NCI-H146 (cell line): ENCODE measurements around the gene JMJD6.
A peak's percentile ranks its signal among the peaks of the same experiment; 100 is the strongest.
"Not testable (repeated sequence)": the region's sequence is repeated elsewhere in the genome, so short reads cannot be mapped to it uniquely, and the experiment has no call there.

ENCODE experiments used
- DNase-seq: peaks from one replicate; lab custom pipeline; 2025; lab: John Stamatoyannopoulos, UW

The JMJD6 gene

DNA sequence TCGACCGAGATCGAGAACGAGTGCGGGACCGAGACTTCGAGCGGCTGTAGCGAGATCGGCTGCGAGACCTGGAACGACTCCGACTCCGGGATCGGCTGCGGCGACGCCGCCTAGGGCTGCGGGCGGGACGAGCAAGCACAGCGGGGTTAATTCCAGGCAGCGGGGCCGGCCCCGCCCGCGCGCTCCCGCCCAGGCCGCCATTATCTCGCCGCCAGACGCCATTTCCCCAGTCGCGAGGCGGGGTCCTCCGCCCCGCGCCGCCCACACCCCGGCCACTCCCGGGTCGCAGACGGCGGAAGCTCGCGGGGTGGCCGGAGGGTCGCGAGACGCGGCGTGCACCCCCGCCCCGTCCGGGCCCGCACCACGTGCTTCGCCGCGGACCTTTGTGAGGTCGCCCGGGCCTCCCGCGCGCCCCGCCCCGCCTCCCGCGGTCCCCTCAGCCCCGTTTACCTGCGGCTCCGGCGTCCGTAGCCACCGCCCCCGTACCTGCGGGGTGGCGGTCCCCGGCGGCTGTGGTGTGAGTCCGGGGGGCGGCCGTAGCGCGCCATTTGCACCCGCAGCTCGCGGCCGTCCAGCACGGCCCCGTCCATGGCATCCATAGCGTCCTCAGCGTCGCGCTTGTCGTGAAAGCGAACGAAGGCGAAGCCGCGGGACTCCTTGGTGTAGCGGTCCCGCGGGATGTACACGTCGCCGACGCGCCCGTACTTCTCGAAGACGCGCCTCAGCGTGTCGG, 10.1 kb upstream of the JMJD6 start:
- peak; percentile 67 for DNase-seq

DNA sequence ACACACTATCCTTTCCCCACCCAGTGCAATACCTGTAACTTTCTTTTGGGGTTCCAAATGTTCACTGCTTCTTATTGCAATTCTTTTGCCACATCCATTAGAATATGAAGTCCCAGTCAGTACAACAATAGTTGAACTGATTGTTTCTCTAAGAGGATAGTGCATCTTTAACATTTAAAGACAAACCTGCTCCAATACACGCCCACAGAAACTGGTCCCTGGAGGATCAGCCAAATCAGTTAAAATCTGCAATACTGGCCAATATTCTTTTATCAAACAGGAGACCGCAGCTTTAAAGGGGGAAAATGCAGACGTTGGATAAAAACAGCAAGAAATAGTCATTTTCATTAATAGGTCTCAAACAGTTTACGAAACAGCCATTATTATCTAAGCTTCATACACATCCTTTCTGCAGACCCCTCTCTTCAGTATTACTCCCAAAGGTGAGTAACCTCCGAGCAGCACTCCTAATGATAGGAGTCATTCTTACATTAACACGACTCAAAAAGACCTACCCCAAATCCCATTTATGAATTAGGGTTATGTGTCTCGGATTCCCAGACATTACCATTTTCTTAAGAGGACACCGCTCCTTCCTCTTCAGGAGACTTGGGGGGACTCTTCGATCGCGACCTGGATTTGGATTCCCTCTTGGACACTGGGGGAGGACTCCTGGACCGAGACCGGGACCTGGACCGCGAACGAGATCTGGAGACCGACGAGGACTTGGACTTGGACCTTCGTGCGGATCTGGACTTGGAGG, 9.4 kb upstream of the JMJD6 start:
- no peak for DNase-seq

DNA sequence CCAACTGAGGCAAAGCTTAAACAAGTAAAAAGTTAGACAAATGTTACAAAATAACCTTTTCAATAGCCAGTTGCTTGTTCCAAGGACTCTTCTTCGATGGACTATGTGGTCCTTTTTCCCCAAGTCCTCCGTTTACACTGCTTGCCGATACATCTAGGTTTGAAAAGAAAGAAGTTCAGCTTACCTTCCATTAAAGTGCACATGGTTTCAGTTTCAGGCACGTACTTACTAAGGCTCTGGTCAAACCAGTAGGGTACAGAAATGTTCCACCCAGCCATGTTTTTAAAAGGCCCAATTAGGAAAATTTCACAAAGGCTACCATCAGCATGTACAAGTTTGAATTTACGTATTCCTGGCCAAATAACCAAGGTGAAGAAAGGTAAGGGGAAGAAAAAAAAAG, 8.6 kb upstream of the JMJD6 start:
- DNase-seq = peak; percentile 19

DNA sequence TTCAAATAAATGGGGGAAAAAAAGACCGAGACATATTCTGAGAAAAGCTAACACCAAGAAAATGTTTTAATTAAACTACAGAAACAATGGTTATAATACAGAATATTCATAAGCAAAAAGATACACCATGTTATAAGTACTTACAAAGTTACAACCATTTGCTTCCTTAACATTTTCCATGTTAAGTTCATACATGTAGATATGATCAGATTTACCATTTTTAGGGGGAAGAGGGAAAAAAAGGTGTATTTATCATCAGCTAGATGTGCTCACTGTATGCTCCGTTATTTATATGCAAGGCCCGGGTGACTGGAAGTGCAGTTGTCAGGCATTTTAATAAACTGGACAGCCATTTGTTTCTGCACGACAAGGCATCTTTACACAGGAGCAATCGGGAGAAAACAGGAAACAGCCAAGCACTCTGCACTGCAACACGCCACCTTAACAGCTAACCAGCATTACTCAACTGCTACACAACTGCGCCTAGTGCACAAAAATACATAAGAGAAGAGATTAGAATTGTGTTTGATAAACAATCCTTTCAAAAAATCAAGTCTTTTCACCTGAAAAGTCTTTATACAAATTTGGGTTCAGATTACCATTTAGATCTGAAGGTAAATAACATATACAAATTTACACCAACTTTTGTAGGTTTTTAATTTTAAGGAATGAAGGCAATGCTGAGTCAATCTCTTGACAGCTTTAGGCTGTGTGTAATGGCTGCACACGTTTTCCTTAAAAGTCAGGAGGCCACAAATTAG, 7.9 kb upstream of the JMJD6 start:
- peak; percentile 8 for DNase-seq

DNA sequence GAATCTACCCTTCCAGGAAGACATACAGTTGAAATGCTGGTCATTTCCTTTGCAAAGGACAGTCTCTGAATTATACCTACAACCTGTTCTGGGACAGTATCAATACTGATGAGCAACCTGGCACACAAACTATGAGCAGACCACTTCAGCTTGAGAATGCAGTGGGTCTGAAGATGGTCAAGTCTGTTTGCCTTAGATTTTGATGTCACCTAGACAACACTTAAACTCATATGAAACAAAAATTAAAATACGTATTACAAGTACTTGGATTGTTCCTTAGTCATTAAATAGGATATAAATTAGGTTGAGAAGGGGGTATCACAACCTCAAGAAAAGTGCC, 7.2 kb upstream of the JMJD6 start:
- no peak for DNase-seq

DNA sequence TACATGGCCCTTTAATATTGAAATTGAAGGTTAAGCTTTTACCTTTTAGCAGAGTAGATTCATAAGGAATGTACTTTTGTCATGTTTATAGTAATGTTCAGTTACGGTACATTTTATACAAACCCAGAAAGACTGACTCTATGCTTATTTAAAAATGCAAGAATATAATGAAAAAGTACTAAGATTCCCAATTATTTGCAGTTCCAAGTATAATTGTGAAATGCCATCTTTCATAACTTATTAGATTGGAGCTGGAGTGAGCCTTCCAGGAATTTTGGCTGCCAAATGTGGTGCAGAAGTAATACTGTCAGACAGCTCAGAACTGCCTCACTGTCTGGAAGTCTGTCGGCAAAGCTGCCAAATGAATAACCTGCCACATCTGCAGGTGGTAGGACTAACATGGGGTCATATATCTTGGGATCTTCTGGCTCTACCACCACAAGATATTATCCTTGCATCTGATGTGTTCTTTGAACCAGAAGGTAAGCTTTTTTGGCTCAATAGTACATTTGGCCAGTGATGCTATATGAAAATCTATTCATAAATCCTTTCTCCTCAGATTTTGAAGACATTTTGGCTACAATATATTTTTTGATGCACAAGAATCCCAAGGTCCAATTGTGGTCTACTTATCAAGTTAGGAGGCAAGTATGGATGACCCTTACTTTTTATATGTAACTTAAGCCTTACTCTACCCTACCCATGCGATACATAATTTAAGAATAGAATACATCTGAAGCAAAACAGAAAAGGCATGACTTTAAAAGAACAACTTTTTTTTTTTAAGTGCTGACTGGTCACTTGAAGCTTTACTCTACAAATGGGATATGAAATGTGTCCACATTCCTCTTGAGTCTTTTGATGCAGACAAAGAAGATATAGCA, 6.6 kb upstream of the JMJD6 start:
- DNase-seq = no peak

DNA sequence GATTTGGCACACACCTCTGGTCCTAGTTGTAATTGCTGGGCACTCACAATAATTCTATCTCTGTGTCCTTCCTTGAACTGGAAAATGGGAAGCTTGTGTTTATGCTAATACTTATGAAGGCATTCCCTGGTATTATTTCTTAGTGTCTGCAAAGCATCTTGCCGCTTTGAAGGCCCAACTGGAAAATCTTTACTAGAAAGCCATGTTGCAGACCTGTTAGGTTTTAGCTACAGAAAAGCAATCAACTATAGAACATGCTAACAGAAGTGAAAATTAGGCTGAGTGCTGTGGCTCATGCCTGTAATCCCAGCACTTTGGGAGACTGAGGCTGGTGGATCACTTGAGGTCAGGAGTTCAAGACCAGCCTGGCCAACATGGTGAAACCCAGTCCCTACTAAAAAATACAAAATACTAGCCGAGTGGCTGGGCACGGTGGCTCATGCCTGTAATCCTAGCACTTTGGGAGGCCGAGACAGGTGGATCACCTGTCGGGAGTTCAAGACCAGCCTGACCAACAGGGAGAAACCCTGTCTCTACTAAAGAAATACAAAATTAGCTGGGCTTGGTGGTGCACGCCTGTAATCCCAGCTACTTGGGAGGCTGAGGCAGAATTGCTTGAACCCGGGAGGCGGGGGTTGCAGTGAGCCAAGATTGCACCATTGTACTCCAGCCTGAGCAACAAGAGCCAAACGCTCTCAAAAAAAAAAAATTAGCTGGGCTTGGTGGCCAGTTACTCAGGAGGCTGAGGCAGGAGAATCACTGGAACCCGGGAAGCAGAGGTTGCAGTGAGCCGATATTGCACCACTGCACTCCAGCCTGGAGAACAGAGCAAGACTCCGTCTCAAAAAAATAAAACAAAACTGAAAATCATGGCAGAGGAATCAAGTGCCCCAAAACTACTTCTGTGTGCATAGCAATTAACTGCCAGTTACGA, 5.7 kb upstream of the JMJD6 start:
- not testable (repeated sequence) for DNase-seq

DNA sequence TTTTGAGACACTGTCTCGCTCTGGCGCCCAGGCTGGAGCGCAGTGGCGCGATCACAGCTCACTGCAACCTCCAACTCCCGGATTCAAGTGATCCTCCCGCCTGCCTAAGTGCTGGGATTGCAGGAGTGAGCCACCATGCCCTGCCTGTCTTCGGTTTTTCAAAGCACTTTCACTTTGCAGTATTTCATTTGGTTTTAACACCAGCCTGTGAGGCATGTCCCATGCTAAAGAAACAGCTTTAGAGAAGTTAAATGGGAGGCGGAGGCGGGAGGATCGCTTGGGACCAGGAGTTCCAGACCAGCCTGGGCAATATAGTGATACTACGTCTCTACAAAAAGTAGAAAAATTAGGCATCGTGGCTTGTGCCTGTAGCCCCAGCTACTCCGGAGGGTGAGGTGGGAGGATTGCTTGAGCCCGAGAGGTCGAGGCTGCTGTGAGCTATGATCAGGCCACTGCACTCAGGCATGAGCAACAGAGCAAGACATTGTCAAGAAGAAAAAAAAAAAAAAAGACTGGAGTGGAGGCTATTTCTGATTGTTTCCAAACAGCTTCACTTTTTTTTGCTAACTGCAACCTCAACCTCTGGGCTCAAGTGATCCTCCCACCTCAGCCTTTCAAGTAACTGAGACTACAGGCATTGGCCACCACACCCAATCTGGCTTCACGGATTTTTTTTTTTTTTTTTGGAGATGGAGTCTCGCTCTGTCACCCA, 1.5 kb upstream of the JMJD6 start:
- DNase-seq = no peak

DNA sequence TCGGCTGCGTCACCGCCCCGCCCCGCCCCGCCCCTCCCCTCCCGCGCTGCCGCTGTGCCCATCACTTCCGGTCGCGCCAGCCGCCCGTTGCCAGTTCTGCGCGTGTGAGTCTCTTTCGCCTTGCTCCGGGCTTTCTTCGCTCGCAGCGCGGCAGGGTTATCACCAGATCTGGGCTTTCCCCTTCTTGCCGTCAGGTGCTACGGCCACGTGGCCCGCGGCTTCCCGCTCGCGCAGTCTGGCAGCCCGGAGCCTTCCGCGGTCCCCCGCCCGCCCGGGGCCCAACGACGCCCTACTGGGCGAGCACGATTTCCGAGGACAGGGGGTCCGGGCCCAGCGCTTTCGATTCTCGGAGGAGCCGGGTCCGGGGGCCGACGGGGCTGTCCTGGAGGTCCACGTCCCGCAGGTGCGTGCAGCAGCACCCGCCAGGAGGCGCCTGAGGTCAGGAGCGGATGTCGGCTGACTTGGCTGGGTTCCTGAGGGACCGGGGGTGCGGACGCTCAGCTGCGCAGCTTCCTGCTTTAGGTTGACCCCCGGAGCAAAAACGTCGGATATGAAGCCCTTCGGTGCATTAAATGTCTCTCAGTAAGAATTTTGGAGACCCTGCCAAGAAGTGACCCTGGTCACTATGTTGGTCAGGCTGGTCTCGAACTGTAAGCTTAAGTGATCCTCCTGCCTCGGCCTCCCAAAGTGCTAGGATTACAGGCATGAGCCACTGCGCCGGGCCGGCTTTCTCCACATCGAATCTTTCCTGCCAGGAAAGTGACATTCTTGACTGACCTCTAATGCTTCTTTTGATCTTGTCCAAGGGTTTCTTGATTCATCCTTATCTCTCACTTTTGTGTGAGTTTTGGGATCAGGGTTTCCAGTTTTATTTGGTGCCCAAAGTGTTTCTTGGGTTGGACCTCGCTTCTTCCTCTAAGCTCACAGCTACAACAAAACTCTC, 641 bp upstream of the JMJD6 start, which contains the start of gene METTL23:
Gene METTL23 (plus strand): TSS at position 64 of the 943 bp plus-strand sequence. CDS start 2,872 bp downstream, outside the sequence.
- DNase-seq = peak; percentile 72

DNA sequence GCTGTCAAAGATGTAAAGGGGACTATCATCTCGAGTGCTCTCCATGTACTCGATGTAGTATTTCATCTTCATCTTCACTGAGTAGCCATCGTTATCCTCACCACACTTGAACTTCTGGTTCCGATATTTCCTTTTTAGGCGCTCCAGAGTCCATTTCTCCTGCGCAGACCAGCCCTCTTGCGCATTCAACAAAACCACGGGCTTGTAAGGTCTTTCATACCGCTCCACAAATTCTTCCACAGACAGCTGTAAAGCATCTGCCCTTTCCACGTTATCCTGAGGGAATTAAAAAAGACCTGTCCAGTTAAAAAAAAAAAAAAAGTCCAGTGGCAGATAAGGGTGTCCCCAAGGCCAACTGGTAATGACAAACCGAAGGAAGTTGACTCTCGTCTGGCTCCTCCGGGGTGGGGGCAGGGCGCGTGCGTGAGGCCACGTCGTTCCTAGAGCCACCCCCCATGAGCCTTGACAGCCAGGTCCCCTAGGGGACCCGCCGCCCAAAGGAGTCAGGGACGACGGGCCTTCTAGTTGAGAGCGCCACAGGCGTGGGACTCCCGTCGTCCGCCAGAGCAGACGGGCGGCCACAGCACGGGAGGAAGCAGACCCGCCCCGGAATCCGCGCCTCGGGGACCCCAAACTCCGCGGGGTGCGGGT, 701 bp downstream of the JMJD6 start:
- peak; percentile 59 for DNase-seq

DNA sequence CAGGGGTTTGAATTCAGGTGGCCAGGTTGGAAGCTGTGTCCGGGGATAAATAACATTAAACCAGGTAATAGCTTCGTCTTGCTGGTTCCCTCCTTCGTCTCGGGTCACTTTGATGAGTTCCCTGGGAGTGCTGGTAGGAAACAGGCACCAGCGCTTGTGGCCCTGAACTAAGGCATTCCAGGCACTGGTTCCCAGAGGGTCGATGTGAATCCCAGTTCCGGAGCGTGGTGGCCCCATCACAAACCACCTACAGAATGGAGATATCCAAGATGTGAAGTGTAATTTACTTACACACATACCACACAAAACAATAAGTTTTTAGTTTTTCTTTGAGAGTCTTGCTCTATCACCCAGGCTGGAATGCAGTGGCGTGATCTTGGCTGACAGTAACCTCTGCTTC, 2.6 kb downstream of the JMJD6 start:
- no peak for DNase-seq

DNA sequence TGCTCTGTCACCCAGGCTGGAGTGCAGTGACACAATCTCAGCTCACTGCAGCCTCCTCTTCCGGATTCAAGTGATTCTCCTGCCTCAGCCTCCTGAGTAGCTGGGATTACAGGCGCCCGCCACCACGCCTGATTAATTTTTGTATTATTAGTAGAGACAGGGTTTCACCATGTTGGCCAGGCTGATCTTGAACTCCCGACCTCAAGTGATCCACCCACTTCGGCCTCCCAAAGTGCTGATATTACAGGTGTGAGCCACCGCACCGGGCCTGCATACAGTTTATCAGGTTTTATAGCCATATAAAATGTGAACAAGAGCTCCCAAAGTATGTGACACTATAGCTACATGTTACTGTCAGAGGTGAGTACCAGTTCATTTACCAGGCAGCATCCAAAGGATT, 3.4 kb downstream of the JMJD6 start:
- DNase-seq = not testable (repeated sequence)

DNA sequence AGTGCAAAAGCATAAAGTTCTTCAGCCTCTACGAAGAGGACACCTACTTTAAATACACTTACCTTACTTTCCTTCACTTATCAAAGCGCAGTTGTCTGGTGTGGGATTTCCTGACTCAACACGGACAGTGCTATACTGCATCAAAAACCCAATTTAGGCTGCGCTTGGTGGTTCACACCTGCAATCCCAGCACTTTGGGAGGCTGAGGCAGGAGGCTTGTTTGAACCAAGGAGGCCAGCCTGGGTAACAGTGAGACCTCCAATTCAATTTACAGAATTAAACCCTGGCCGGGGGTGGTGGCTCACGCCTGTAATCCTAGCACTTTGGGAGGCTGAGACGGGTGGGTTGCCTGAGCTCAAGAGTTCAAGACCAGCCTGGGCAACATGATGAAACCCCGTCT, 4.1 kb downstream of the JMJD6 start:
- no peak for DNase-seq

DNA sequence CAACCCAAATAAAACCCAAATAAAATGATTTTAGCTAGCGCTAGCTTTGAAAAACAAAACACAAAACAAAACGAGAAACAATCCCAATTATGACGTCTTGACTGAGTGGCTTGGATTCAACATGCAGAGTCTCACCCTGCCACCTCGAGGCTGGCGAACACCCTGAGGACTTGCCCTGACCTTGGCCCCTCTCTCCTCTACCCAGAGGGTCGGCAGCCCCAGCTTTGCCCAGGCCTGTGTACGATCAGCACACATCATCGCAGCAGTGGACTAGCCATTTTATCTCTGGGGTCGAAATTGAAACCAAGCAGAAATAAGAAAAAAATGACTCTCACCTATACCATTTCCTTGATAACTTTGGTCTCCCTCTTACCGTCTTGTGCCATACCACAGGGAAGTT, 4.9 kb downstream of the JMJD6 start:
- no peak for DNase-seq

DNA sequence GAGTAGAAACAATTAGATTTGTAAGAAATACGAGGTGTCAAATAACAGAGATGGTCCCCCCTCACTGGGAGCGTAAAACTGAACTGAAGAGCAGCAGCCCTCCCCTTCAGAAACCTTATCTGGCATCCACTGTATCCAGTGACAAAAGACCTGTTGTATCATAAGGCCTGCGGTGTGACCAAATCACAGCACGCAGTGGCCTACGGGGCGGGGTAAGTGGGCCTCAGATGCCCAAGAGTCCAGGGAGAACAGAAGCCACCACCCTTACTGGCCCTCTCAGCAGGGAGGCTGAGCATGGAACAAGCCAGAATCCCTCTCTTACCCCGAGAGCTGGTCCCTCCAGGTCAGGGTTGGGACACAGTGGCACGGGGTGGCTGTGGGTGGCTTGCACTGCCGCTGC, 5.5 kb downstream of the JMJD6 start:
- no peak for DNase-seq

DNA sequence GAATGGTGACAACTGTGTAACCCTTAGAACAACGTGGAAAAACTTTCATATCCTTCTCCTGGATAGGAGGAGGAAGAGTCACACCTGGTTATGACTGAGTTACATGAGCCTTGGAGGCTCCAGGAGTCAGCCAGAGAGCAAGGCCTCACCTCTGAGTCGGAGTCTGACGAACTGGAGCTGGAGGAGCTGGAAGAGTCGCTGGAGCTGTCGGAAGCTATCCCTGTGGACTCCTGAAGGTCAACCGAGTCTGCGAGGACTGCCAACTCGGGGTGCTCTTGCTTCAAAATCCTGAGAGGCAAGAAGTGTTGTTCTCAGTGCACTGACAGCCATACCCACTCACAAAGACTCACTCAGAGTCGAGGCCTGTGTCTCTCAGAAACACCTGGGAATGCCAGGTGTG, 6.2 kb downstream of the JMJD6 start:
- DNase-seq = no peak

DNA sequence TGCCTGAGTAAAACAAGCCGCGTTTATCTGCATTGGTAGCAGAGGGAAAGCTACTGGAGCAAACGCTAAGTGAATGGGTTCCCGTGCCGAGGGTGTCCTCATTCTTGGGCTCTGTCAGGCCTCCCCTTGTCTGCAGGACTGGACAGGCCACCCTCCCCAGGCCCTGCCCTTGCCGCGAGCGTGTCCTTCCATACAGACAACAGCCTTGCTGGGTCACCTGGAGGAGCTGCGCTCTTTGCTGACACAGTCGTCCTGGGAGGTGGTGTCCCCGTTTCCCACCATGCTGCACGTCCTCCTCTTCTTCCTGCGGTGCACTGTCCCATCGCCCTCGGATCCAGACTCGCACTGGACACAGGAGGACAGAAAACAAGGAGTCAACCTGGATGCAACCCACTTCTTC, 7.9 kb downstream of the JMJD6 start:
- no peak for DNase-seq

DNA sequence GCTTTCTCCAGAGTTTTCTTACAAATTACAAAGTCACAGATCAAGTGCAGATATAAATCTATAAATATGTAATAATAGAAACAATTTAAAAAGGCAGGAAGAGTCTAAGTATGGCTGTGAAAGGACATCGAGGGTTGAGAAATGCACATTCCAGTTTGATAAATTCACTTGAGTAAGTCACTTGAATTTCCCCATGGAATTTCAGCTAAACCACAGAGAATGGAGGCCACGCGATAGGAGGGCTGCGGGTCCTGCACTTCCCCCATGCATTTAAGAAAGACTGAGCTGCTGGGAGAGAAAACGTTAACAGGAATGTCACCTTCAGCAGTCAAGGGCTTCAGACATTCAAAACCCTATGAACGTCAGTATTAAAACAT, 9.6 kb downstream of the JMJD6 start:
- DNase-seq = no peak
